ENCODE data around the gene SLC52A1. TPM values are rescaled to one million over a fixed set of nuclear protein-coding genes. Genes with fewer than 3 reads are reported as not detected.

SLC52A1 gene
- total and polyA plus RNA-seq, 2 of the 13 experiments (the other 11 are each of a cell fraction or from before 2014, with no cell fraction given) = 0.03 to 0.13 TPM

DNA sequence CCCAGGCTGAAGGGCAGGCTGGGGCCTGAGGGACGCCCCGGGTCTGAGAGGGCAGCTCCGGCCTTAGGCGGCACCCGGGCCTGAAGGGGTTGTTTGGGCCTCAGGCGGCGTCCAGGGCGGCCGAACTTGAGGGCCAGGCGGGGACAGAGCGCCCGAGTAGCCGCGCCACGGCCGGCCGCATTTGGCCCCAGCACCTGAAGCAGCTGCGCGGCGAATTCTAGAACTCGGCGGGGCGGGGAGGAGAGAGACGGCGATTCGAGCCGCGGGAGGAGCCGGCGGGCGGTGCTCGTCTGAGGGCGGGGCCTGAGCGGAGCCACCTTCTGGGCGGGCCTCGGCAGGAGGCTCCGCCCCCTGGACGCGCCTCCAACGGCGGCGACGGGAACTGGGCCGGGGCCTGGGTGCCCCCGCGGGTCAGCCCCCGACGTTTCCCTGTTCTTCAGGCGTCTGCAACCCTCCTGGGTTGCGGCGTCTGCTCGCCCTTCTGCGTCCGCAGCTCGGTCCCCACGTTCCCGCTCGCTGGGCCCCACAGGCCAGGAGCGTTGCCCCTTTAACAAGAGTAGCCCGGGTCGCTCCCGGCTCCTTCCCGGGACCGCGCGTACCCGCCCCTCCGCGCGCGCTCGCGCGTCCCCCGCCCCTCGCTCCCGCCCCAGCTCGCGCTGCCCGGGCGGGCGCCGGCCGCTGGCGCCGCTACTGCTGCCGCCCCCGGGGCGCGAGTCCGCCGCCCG is 37.8 kb downstream of the SLC52A1 start, which contains the start of the genes INCA1 and KIF1C (continued):
- TF ChIP-seq, protein P1, sequence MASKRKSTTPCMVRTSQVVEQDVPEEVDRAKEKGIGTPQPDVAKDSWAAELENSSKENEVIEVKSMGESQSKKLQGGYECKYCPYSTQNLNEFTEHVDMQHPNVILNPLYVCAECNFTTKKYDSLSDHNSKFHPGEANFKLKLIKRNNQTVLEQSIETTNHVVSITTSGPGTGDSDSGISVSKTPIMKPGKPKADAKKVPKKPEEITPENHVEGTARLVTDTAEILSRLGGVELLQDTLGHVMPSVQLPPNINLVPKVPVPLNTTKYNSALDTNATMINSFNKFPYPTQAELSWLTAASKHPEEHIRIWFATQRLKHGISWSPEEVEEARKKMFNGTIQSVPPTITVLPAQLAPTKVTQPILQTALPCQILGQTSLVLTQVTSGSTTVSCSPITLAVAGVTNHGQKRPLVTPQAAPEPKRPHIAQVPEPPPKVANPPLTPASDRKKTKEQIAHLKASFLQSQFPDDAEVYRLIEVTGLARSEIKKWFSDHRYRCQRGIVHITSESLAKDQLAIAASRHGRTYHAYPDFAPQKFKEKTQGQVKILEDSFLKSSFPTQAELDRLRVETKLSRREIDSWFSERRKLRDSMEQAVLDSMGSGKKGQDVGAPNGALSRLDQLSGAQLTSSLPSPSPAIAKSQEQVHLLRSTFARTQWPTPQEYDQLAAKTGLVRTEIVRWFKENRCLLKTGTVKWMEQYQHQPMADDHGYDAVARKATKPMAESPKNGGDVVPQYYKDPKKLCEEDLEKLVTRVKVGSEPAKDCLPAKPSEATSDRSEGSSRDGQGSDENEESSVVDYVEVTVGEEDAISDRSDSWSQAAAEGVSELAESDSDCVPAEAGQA (IDR thresholded peaks at IDR 0.05; ENCODE audit: low read depth) = no peak
- TF ChIP-seq, protein P1 (CRISPR knock-in tag; IDR thresholded peaks at IDR 0.05; ENCODE audit: borderline replicate concordance) = no peak
- TF ChIP-seq ZFY (CRISPR knock-in tag; IDR thresholded peaks at IDR 0.05) (peak; percentile 88), RBM39 (IDR thresholded peaks at IDR 0.05; ENCODE audit: low read depth, low read length, poor library complexity, severe bottlenecking) (no peak), HIVEP1 (CRISPR knock-in tag; IDR thresholded peaks at IDR 0.05) (peak; percentile 57; the same call in 1 of the 2 replicates), ZNF577 (CRISPR knock-in tag; IDR thresholded peaks at IDR 0.05; ENCODE audit: borderline replicate concordance, low read depth) (no peak), NKX3-1 (CRISPR knock-in tag; IDR thresholded peaks at IDR 0.05) (no peak), NFIB (CRISPR knock-in tag; IDR thresholded peaks at IDR 0.05; ENCODE audit: borderline replicate concordance) (no peak), MXD4 (CRISPR knock-in tag; IDR thresholded peaks at IDR 0.05) (no peak), REPIN1 (CRISPR knock-in tag; IDR thresholded peaks at IDR 0.05; ENCODE audit: borderline replicate concordance, low read depth) (0 out of 2 replicates have a peak, but pooled peaks have one; percentile 50), ZNF615 (CRISPR knock-in tag; IDR thresholded peaks at IDR 0.05; ENCODE audit: borderline replicate concordance) (no peak), MAFK (conservative IDR thresholded peaks at IDR 0.05 in 1 of 2, IDR thresholded peaks at IDR 0.05 in 1 of 2; ENCODE audit: low read length in 2 of 2) (no peak), ZMYM3 (CRISPR knock-in tag; IDR thresholded peaks at IDR 0.05) (no peak), ZSCAN31 (CRISPR knock-in tag; IDR thresholded peaks at IDR 0.05; ENCODE audit: low read depth) (peak; percentile 57), TARDBP (CRISPR knock-in tag; IDR thresholded peaks at IDR 0.05) (0 out of 2 replicates have a peak, but pooled peaks have one; percentile 27), TBX3 (IDR thresholded peaks at IDR 0.05; ENCODE audit: borderline replicate concordance) (no peak)
- TF ChIP-seq, protein P2, sequence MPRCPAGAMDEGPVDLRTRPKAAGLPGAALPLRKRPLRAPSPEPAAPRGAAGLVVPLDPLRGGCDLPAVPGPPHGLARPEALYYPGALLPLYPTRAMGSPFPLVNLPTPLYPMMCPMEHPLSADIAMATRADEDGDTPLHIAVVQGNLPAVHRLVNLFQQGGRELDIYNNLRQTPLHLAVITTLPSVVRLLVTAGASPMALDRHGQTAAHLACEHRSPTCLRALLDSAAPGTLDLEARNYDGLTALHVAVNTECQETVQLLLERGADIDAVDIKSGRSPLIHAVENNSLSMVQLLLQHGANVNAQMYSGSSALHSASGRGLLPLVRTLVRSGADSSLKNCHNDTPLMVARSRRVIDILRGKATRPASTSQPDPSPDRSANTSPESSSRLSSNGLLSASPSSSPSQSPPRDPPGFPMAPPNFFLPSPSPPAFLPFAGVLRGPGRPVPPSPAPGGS (CRISPR knock-in tag; IDR thresholded peaks at IDR 0.05) = peak; percentile 17; the same call in 1 of the 2 replicates
- TF ChIP-seq, protein P3, sequence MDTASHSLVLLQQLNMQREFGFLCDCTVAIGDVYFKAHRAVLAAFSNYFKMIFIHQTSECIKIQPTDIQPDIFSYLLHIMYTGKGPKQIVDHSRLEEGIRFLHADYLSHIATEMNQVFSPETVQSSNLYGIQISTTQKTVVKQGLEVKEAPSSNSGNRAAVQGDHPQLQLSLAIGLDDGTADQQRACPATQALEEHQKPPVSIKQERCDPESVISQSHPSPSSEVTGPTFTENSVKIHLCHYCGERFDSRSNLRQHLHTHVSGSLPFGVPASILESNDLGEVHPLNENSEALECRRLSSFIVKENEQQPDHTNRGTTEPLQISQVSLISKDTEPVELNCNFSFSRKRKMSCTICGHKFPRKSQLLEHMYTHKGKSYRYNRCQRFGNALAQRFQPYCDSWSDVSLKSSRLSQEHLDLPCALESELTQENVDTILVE (CRISPR knock-in tag; IDR thresholded peaks at IDR 0.05) = no peak
- TF ChIP-seq, protein P4, sequence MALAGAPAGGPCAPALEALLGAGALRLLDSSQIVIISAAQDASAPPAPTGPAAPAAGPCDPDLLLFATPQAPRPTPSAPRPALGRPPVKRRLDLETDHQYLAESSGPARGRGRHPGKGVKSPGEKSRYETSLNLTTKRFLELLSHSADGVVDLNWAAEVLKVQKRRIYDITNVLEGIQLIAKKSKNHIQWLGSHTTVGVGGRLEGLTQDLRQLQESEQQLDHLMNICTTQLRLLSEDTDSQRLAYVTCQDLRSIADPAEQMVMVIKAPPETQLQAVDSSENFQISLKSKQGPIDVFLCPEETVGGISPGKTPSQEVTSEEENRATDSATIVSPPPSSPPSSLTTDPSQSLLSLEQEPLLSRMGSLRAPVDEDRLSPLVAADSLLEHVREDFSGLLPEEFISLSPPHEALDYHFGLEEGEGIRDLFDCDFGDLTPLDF (CRISPR knock-in tag; IDR thresholded peaks at IDR 0.05) = peak; percentile 53

Data from HepG2 (cell line).